H1 (cell line): Measurements from ENCODE around the gene MYOZ2. TPM values are rescaled to one million over a fixed set of nuclear protein-coding genes. Genes with fewer than 3 reads are reported as not detected.

Experiments used
- CHD1 ChIP-seq: IDR thresholded peaks from 2 replicates; pipeline ENCODE4 v1.6.1; 2012; ENCODE audit warnings: low read depth, low read length, improper control_type of control experiment
- JUN ChIP-seq: IDR thresholded peaks from 2 replicates; pipeline ENCODE4 v1.6.1; 2011; ENCODE audit warnings: low read depth, mild to moderate bottlenecking, improper control_type of control experiment, low read length
- KDM1A ChIP-seq: fragments of 200-600, 300-600 bp; sonication (generic); IDR thresholded peaks from 2 replicates; pipeline ENCODE4 v1.7.1; 2016; ENCODE audit warnings: mild to moderate bottlenecking, low read length, borderline replicate concordance
- NRF1 ChIP-seq: IDR thresholded peaks from 2 replicates; pipeline ENCODE4 v1.6.1; 2011; ENCODE audit warnings: mild to moderate bottlenecking, low read depth, low read length, improper control_type of control experiment
- SP4 ChIP-seq: IDR thresholded peaks from 2 replicates; pipeline ENCODE4 v1.6.1; 2012; ENCODE audit warnings: low read length, inconsistent platforms
- TCF12 ChIP-seq: IDR thresholded peaks from 2 replicates; pipeline ENCODE4 v1.6.1; 2011; ENCODE audit warnings: low read depth, mild to moderate bottlenecking, low read length
- polyA plus RNA-seq, 7 experiments: library from polyadenylated mRNA; depleted of rRNA in 3 of 7; stranded (reverse) in 5 of 7; unstranded in 2 of 7; fragments of >200 nt in 5 of 7; fragments of 200-250 nt in 2 of 7; gene quantifications; 1 replicate in 5 of 7; 2 replicates in 1 of 7; 4 replicates in 1 of 7; pipeline versions ENCODE4 v1.2.1 to v1.2.3, GENCODE V29; 2011 to 2013; ENCODE audit warnings: missing spikeins in 2 of 7, mixed read lengths in 2 of 7
- total RNA-seq: library from RNA; stranded (reverse); fragmentation: NEBNext Ultra II Directional; extraction: Animal tissue kit (Norgen Biotek cat#: 25700); gene quantifications from 2 replicates; pipeline ENCODE4 v1.2.1, GENCODE V29; 2021

MYOZ2 gene
- total and polyA plus RNA-seq, 2 of the 8 experiments (the other 6 are each of a cell fraction or from before 2014, with no cell fraction given): not detected

DNA sequence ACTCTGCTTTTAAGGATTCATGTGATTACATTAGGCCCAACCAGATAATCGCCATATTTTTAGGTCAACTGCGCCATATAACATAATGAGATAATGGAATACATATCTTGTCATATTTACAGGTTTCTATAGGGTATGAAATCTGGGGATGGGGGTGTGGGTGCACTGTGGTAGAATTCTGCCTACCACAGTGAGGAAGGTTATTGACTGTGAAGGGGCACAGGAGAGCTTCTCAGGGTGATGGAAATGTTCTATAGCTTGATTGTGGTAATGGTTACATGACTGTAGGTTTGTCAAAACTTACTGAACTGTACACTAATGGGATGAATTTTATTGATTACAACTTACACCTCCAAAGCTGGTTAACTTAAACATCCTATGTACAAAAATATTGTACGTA lies 92.8 kb downstream of the MYOZ2 start (continued):
- TF ChIP-seq TCF12: no peak
- no peak for TF ChIP-seq CHD1
- TF ChIP-seq JUN: no peak
- TF ChIP-seq SP4: no peak
- TF ChIP-seq NRF1: no peak
- no peak for TF ChIP-seq KDM1A
